Heart left ventricle (tissue), 16 donors: ENCODE results near the gene PLCB1. TPM values are rescaled to one million over a fixed set of nuclear protein-coding genes. Genes with fewer than 3 reads are reported as not detected.
"Not testable (repeated sequence)": the region's sequence is repeated elsewhere in the genome, so short reads cannot be mapped to it uniquely, and the experiment has no call there.

Source experiments
- ATAC-seq, 4 donors: fragments of 200-7000 bp; cut with Tn5 transposase; one replicate each; pipeline ENCODE4 v1.9.1; 2020 to 2022; ENCODE audit warnings: moderate library complexity in 4 of 4, mild to moderate bottlenecking in 3 of 4, moderate number of reproducible peaks in 1 of 4
- DNase-seq, 5 donors: peaks; one replicate each; pipeline ENCODE4 v3.0.0-alpha.2; 2020
- H3K27ac ChIP-seq, 12 donors: fragments of 200-600 bp; sonication (generic) in 4 of 12; one replicate each; pipeline versions ENCODE4 v1.5.0 to v1.8.0; 2016 to 2022; ENCODE audit warnings: mild to moderate bottlenecking in 2 of 12
- H3K27me3 ChIP-seq, 9 donors: fragments of 200-600 bp; sonication (generic) in 2 of 9; one replicate each; pipeline versions ENCODE4 v1.5.1 to v1.8.0; 2016 to 2022; ENCODE audit warnings: mild to moderate bottlenecking in 3 of 9
- H3K36me3 ChIP-seq, 9 donors: fragments of 200-600 bp; sonication (generic) in 2 of 9; one replicate each; pipeline versions ENCODE4 v1.5.0 to v1.8.0; 2018 to 2022; ENCODE audit warnings: mild to moderate bottlenecking in 2 of 9
- H3K4me1 ChIP-seq, 12 donors: fragments of 200-600 bp; sonication (generic) in 4 of 12; one replicate each; pipeline versions ENCODE4 v1.5.0 to v1.8.0; 2016 to 2022; ENCODE audit warnings: mild to moderate bottlenecking in 3 of 12
- H3K4me3 ChIP-seq, 12 donors: fragments of 200-600 bp; sonication (generic) in 4 of 12; one replicate each; pipeline versions ENCODE4 v1.5.0 to v1.8.0; 2017 to 2022; ENCODE audit warnings: mild to moderate bottlenecking in 9 of 12, moderate library complexity in 4 of 12
- H3K9me3 ChIP-seq, 12 donors: fragments of 200-600 bp; sonication (generic) in 4 of 12; one replicate each; pipeline versions ENCODE4 v1.5.0 to v1.8.0; 2016 to 2022; ENCODE audit warnings: mild to moderate bottlenecking in 1 of 12
- CTCF ChIP-seq, 12 donors: fragments of 200-600 bp; sonication (generic) in 4 of 12; IDR thresholded peaks; one replicate each; pipeline versions ENCODE4 v1.5.0 to v1.8.0; 2018 to 2022; ENCODE audit warnings: antibody characterized with exemption in 12 of 12, mild to moderate bottlenecking in 5 of 12
- POLR2A ChIP-seq, 2 donors: fragments of 450-650 bp; IDR thresholded peaks; one replicate each; pipeline ENCODE4 v1.6.1; 2017; ENCODE audit warnings: antibody characterized with exemption in 2 of 2, mild to moderate bottlenecking in 2 of 2, moderate library complexity in 2 of 2
- WGBS, 4 donors: extraction: QIAGEN DNeasy Blood & Tissue Kit in 2 of 4; methylation state at CpG; one replicate each; pipeline versions ENCODE4 v1.1.5 to v1.1.7; 2013 to 2018; 5-methylcytosine and 5-hydroxymethylcytosine counted together
- intact Hi-C, 10 donors: fragments of 100-400 bp; cut with DNase I; formaldehyde crosslinking; loops; one replicate each; pipeline versions ENCODE4 v1.11.1 to v1.14.2; 2022
- polyA plus RNA-seq, 2 donors: library from polyadenylated mRNA; stranded (reverse); fragments of 200-250 nt; gene quantifications; one replicate each; pipeline ENCODE4 v1.2.3, GENCODE V29; 2013
- total RNA-seq, 9 donors: library from RNA; depleted of rRNA in 2 of 9; stranded (reverse); fragments of >200 nt in 2 of 9; fragmentation: NEBNext Ultra II Directional in 3 of 9; extraction: Animal tissue kit (Norgen Biotek cat#: 25700) in 3 of 9; gene quantifications; one replicate each; pipeline versions ENCODE4 v1.1.0 to v1.2.4, GENCODE V29; 2016 to 2023
- donor health status: ischemic (EF 13 %, LVEDD 7.1; RV severe dilation, severe dysfunction).
- donor health status: healthy with polysubstance abuse.
- donor health status: DM: no; HTN: yes; CAD: no.
- donor health status: DM: no; HTN: no; CAD: no.
- donor health status: ischemic (EF 25% LVEDD 6.9; RV normal size, moderate dysfunction).
- donor health status: ischemic (EF 25% LVEDD 5.7; RV mildly dilated, moderate dysfunction).
- donor health status: healthy.
- donor health status: DM: yes; HTN: yes; CAD: no.
- donor health status: ischemic (EF 35%, LVEDD 5.7; RV mildly dilated, moderate dysfunction).
- donor health status: nonischemic (EF 11% LVEDD 7.7; RV severe dilation, severe dysfunction).
- donor health status: DM: yes; HTN: yes; CAD: no.
- donor health status: PGD.
- donor health status: ischemic (EF 29% LVEDD 5.4; RV normal size, mild dysfunction).
- donor health status: nonischemic (EF 23%, LVEDD 6.1; RV moderate dilation, normal function).

The PLCB1 gene
- total and polyA plus RNA-seq, 11 donors, result 2.5 to 12.1 (median 7.4) TPM

GRCh38 chr20:8587251-8587650, 455.2 kb downstream of the PLCB1 start:
- no peak overlapping the region for H3K27ac ChIP-seq
- no peak for DNase-seq
- 55 to 66% (median 60%) methylated on average over 1 of the region's 1 CpG for WGBS, 4 donors
- no peak overlapping the region for H3K4me3 ChIP-seq
- intact Hi-C loops, result no loop called here
- no peaks in the 10 kb centered on the region for H3K27me3 ChIP-seq
- TF ChIP-seq POLR2A (IDR thresholded peaks at IDR 0.05) (no peak), CTCF (IDR thresholded peaks at IDR 0.05) (no peak)
- H3K36me3 ChIP-seq, result no peaks in the 10 kb centered on the region
- peaks cover 0 to 4% (median 0%) of the 10 kb centered on the region in 12 donors for H3K4me1 ChIP-seq
- ATAC-seq, result no peak
- H3K9me3 ChIP-seq, result no peaks in the 10 kb centered on the region

GRCh38 chr20:8587810-8588209, 455.7 kb downstream of the PLCB1 start:
- Histone ChIP-seq H3K4me3 (no peak overlapping the region), H3K27me3 (no peaks in the 10 kb centered on the region), H3K36me3 (no peaks in the 10 kb centered on the region), H3K27ac (no peak overlapping the region), H3K9me3 (no peaks in the 10 kb centered on the region), H3K4me1 (peaks cover 0 to 4% (median 0%) of the 10 kb centered on the region in 12 donors)
- TF ChIP-seq CTCF (IDR thresholded peaks at IDR 0.05), result no peak
- no peak for TF ChIP-seq POLR2A (IDR thresholded peaks at IDR 0.05)
- WGBS, 4 donors, result 86 to 90% (median 87%) methylated on average over 3 of the region's 3 CpGs
- intact Hi-C loops, result no loop called here
- DNase-seq (no peak), ATAC-seq (no peak)

DNA sequence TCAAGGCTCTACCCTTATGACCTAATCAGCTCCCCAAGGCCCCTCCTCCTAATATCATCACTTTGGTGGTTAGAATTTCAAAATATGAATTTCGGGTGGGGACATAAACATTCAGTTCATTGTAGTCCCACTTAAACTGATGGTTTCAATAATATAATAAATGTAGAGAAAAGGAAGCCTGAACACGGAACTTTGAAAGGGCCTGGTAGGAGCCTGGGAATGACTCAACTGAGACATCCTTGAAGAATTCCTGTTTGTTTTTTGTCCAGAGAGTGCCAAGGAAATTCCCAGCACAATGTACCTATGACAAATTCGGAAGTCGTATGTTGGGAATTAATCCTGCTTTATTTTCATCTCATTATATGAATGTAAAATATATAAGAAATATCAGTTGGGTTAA, 457.9 kb downstream of the PLCB1 start:
- no peaks in the 10 kb centered on the region for H3K9me3 ChIP-seq
- WGBS, 4 donors, result 74 to 80% (median 76%) methylated on average over 4 of the region's 4 CpGs
- no peak for TF ChIP-seq POLR2A (IDR thresholded peaks at IDR 0.05)
- no peak for TF ChIP-seq CTCF (IDR thresholded peaks at IDR 0.05)
- no peaks in the 10 kb centered on the region for H3K27me3 ChIP-seq
- ATAC-seq, result peak in 1 of 4 donors; percentile 49
- H3K4me3 ChIP-seq, result no peak overlapping the region
- DNase-seq, result no peak
- H3K36me3 ChIP-seq, result no peaks in the 10 kb centered on the region
- intact Hi-C loops, result no loop called here
- H3K27ac ChIP-seq, result peak overlapping the region in 2 of 12 donors; percentile 24 to 41
- H3K4me1 ChIP-seq, result no peaks in the 10 kb centered on the region

DNA sequence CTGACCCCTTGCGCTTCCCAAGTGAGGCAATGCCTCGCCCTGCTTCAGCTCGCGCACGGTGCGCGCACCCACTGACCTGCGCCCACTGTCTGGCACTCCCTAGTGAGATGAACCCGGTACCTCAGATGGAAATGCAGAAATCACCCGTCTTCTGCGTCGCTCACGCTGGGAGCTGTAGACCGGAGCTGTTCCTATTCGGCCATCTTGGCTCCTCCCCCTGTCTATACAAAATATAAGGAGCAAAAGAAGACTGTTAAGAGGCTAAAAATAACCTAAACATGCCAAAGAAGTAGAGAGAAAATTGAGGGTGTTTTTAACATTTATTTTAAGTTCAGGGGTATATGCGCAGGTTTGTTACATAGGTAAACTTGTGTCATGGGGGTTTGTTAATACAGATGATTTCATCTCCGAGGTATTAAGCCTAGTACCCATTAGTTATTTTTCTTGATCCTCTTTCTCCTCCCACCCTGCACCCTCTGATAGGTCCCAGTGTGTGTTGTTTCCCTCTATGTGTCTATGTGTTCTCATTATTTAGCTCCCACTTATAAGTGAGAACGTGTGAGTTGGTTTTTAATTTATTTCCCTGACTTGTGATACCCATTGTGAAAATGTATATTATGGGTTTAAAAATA, 469.0 kb downstream of the PLCB1 start:
- ATAC-seq, H3K27me3 ChIP-seq, H3K9me3 ChIP-seq, H3K36me3 ChIP-seq, intact Hi-C loops, DNase-seq: not testable (repeated sequence)
- H3K27ac ChIP-seq, result peak overlapping the region in 1 of 12 donors; percentile 77
- H3K4me3 ChIP-seq, result peak overlapping the region in 2 of 12 donors; percentile 12 to 30
- WGBS, 4 donors, result 87 to 95% (median 93%) methylated on average over 10 to 16 of the region's 18 CpGs
- peaks cover 0 to 23% (median 6%) of the 10 kb centered on the region in 12 donors for H3K4me1 ChIP-seq

GRCh38 chr20:8601542-8601912, 469.5 kb downstream of the PLCB1 start:
- H3K27me3 ChIP-seq, result no peaks in the 10 kb centered on the region
- peak overlapping the region in 3 of 12 donors; percentile 60 to 77 (median 65) for H3K27ac ChIP-seq
- intact Hi-C loops, result no loop called here
- peaks cover 0 to 3% (median 0%) of the 10 kb centered on the region in 12 donors for H3K9me3 ChIP-seq
- 88 to 96% (median 93%) methylated on average over 1 of the region's 1 CpG for WGBS, 4 donors
- no peaks in the 10 kb centered on the region for H3K36me3 ChIP-seq
- peaks cover 0 to 23% (median 6%) of the 10 kb centered on the region in 12 donors for H3K4me1 ChIP-seq
- DNase-seq, result no peak
- ATAC-seq, result no peak
- no peak for TF ChIP-seq POLR2A (IDR thresholded peaks at IDR 0.05)
- TF ChIP-seq CTCF (IDR thresholded peaks at IDR 0.05), result no peak
- peak overlapping the region in 1 of 12 donors; percentile 30 for H3K4me3 ChIP-seq
